Colonic mucosa (tissue), 4 donors: Measurements from ENCODE around the gene MTCL1. TPM values are rescaled to one million over a fixed set of nuclear protein-coding genes. Genes with fewer than 3 reads are reported as not detected.

ENCODE experiments used
- DNase-seq: peaks from one replicate; pipeline ENCODE4 v3.0.0-alpha.2; 2020
- H3K27ac ChIP-seq: fragments of 200-600 bp; one replicate; pipeline ENCODE4 v1.8.0; 2021
- H3K27me3 ChIP-seq: fragments of 200-600 bp; one replicate; pipeline ENCODE4 v1.8.0; 2021
- H3K36me3 ChIP-seq: fragments of 200-600 bp; one replicate; pipeline ENCODE4 v1.8.0; 2021
- H3K4me1 ChIP-seq: fragments of 200-600 bp; one replicate; pipeline ENCODE4 v1.8.0; 2021; ENCODE audit warnings: mild to moderate bottlenecking
- H3K4me3 ChIP-seq: fragments of 200-600 bp; one replicate; pipeline ENCODE4 v1.8.0; 2021
- H3K9ac ChIP-seq, 2 donors: one replicate each; pipeline ENCODE4 v1.7.0; 2013; ENCODE audit warnings: control low read depth in 2 of 2, low read depth in 2 of 2, low read length in 2 of 2
- H3K9me3 ChIP-seq: fragments of 200-600 bp; one replicate; pipeline ENCODE4 v1.8.0; 2021
- intact Hi-C: fragments of 100-400 bp; cut with DNase I; formaldehyde crosslinking; loops from one replicate; pipeline ENCODE4 v1.14.1; 2022
- total RNA-seq, 2 donors: library from RNA; stranded (reverse); fragmentation: NEBNext Ultra II Directional in 1 of 2; extraction: Animal tissue kit (Norgen Biotek cat#: 25700) in 1 of 2; gene quantifications; one replicate each; pipeline ENCODE4 v1.2.1, GENCODE V29; 2021
- TF ChIP-seq, protein P1 (sequence below): fragments of 200-600 bp; IDR thresholded peaks from one replicate; pipeline ENCODE4 v1.8.0; 2022; ENCODE audit warnings: antibody characterized with exemption, mild to moderate bottlenecking
- donor health status: healthy.
- donor health status: DM: no; HTN: no; CAD: no.
- donor health status: DM: no; HTN: no; CAD: no.

Gene MTCL1
- total RNA-seq, 2 donors from 2014 or later: 2.3 to 20.8 TPM

DNA sequence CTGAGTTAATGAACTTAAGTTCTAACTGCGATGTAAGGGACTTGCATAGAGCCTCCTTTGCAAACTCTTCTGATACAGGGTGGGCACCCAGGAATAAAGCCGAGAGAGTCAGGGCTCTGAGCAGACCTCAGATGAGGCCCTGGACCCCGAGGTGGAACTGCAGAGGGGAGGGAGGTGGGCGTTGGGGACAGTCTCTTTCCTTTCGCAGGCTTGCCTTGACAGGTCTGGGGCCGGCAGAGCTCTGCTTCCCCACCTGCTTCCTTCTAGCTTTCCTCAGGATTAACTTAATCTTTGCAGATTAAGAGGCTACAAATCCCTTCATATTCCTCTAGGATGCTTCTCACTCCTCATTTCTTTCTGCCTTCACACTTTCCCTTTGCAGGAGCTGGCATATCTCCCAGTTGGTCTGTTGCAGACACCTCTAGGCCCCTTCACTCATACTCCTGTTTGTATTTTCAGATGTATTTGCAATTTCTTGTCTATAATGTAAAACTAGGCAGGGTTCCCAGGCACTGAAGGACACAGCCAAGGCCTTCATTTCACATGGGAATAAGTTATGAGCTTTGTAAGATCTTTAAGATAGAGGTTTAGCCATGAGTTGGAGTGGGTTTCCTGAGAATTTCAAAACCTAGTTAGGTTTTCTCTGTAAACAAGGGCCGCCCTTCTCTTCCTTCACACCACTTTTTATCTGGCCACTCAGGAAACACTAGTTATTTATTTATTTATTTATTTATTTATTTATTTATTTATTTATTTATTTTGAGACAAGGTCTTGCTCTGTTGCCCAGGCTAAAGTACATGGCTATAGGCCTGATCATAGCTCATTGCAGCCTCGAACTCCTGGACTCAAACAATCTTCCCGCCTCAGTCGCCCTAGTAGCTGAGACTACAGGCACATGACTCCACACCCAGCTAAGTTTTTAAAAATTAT lies 70.9 kb downstream of the MTCL1 start:
- Histone ChIP-seq H3K27ac (no peak overlapping the region), H3K4me1 (no peaks in the 10 kb centered on the region), H3K36me3 (no peaks in the 10 kb centered on the region), H3K27me3 (no peaks in the 10 kb centered on the region), H3K9me3 (no peaks in the 10 kb centered on the region), H3K4me3 (no peak overlapping the region), H3K9ac (no peak overlapping the region)
- intact Hi-C loops: no loop called here
- DNase-seq: no peak
- TF ChIP-seq, protein P1, sequence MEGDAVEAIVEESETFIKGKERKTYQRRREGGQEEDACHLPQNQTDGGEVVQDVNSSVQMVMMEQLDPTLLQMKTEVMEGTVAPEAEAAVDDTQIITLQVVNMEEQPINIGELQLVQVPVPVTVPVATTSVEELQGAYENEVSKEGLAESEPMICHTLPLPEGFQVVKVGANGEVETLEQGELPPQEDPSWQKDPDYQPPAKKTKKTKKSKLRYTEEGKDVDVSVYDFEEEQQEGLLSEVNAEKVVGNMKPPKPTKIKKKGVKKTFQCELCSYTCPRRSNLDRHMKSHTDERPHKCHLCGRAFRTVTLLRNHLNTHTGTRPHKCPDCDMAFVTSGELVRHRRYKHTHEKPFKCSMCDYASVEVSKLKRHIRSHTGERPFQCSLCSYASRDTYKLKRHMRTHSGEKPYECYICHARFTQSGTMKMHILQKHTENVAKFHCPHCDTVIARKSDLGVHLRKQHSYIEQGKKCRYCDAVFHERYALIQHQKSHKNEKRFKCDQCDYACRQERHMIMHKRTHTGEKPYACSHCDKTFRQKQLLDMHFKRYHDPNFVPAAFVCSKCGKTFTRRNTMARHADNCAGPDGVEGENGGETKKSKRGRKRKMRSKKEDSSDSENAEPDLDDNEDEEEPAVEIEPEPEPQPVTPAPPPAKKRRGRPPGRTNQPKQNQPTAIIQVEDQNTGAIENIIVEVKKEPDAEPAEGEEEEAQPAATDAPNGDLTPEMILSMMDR: no peak

DNA sequence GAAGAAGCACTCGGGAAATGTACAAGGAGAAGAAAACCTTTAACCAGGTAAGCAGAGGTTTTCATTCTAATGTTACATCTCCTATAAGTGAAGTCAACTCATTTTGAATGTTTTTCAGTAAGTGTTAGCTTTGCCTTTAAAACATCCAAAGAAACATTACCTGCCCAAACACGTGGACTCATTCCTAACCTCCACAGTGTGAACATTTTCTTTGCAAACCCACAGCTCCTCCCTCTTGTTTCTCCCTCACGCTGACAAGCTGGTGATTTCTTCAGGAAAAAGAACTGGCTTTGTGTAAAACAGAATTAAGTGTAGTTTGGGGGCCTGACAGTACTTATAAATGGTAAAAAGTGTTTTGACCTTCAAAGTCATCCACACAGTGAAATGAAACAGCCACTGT lies 72.5 kb downstream of the MTCL1 start:
- H3K4me3 ChIP-seq: no peak overlapping the region
- intact Hi-C loops: no loop called here
- H3K36me3 ChIP-seq: no peaks in the 10 kb centered on the region
- H3K9me3 ChIP-seq: no peaks in the 10 kb centered on the region
- no peak for DNase-seq
- no peaks in the 10 kb centered on the region for H3K4me1 ChIP-seq
- no peak overlapping the region for H3K27ac ChIP-seq
- no peaks in the 10 kb centered on the region for H3K27me3 ChIP-seq
- TF ChIP-seq, protein P1: no peak
- no peak overlapping the region for H3K9ac ChIP-seq

DNA sequence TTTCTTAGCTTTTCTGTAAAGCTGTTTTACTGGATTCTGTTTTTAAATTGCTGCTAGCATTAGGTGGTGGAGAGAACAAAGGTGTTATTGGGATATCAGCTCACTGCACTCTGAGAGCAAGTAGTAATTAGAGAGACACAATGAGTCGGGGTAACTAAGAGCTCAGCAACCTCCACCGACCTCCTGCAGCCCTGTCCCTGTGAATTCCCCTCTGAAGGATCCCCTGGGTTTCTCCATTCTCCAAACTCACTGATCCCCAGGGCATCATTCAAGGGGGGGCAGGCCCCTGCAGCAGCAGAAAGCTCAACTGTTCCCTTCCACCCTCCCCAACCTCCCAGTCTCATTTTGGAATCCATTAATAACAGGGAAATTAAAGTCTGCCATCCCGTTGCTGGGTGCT lies 73.0 kb downstream of the MTCL1 start:
- intact Hi-C loops: no loop called here
- no peak overlapping the region for H3K27ac ChIP-seq
- TF ChIP-seq, protein P1: no peak

DNA sequence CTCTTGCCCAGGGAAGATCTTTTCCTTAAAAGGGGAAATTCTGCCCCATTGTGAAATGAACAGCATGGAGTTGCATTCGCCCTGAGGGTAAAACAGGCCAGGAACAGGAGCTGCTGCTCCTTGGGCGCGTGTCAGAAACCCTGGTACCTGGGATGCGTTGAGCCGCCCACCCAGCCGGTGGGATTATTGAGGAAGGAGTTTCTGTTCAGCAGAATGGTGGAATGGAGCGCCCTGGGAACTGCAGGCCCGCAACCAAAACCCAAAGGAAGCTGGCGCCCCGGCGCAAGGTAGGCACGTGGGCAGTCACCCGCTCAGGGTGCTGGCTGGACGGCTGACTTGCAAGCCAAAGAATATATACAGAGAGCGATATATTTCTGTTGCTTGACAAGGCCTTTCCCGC lies 73.5 kb downstream of the MTCL1 start:
- H3K4me1 ChIP-seq: no peaks in the 10 kb centered on the region
- no peak overlapping the region for H3K4me3 ChIP-seq
- H3K27me3 ChIP-seq: no peaks in the 10 kb centered on the region
- H3K9me3 ChIP-seq: no peaks in the 10 kb centered on the region
- TF ChIP-seq, protein P1: no peak
- H3K9ac ChIP-seq: no peak overlapping the region
- intact Hi-C loops: no loop called here
- H3K27ac ChIP-seq: no peak overlapping the region
- no peak for DNase-seq
- no peaks in the 10 kb centered on the region for H3K36me3 ChIP-seq

More for the DNA sequence above, 73.0 kb downstream of the MTCL1 start:
- Histone ChIP-seq H3K4me1 (no peaks in the 10 kb centered on the region), H3K27me3 (no peaks in the 10 kb centered on the region), H3K9ac (no peak overlapping the region), H3K4me3 (no peak overlapping the region), H3K9me3 (no peaks in the 10 kb centered on the region), H3K36me3 (no peaks in the 10 kb centered on the region)
- DNase-seq: no peak

DNA sequence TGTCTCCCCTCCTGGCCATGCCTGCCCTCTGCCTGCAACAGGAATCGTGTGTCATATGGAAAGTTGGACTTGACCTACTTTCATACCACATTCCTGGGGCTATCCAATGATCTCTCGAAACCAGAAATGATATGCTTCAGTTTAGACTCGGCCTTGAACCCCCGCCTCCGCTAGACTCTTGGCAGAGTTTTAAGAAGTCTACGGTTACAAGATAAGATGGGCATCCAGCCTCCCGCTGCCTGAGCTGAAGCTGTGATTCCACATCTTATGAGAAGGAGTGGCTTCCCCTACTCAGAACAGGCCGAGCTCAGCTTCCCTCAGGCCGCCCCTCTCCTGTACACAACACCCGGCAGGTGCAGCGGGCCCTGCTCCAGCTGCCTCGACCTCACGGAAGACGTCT lies 73.9 kb downstream of the MTCL1 start:
- no peaks in the 10 kb centered on the region for H3K36me3 ChIP-seq
- DNase-seq: no peak
- TF ChIP-seq, protein P1: no peak
- no peaks in the 10 kb centered on the region for H3K9me3 ChIP-seq
- H3K4me1 ChIP-seq: no peaks in the 10 kb centered on the region
- H3K9ac ChIP-seq: no peak overlapping the region
- no peak overlapping the region for H3K27ac ChIP-seq
- no peaks in the 10 kb centered on the region for H3K27me3 ChIP-seq
- intact Hi-C loops: no loop called here
- no peak overlapping the region for H3K4me3 ChIP-seq
